ENCODE results near the gene ST3GAL2.
"Not testable (repeated sequence)": the region's sequence is repeated elsewhere in the genome, so short reads cannot be mapped to it uniquely, and the experiment has no call there.

ST3GAL2 gene

DNA sequence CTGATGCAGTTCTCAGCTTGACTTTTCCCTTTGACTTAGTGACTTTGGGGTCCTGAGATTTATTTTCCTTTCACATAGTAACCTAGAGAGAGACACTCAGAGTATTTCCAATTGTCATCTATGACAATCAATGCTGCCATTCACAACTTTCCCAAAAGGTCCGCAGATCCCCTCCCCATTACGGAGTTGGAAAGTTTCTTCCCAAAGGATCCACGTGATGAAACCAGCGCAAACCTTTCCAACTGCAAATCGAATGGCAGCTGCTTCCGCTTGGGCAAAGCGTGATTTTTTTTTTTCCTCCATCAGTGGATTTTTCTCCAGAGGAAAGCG lies 15.0 kb upstream of the ST3GAL2 start:
- H3K27me3 ChIP-seq (ENCODE audit: insufficient read depth, insufficient read length), result no peaks in the 10 kb centered on the region
- peak overlapping the region; percentile 88 for H3K4me3 ChIP-seq (ENCODE audit: insufficient read length, low read depth)
- peak overlapping the region; percentile 96 for H3K9ac ChIP-seq (ENCODE audit: insufficient read length, low read depth)
- TF ChIP-seq SUZ12 (IDR thresholded peaks at IDR 0.05; ENCODE audit: extremely low read depth, insufficient read depth, insufficient read length), result no peak
- no peak for TF ChIP-seq ZNF274 (IDR thresholded peaks at IDR 0.05; ENCODE audit: low read depth, low read length)
- no peak for TF ChIP-seq YY1 (IDR thresholded peaks at IDR 0.05; ENCODE audit: insufficient read depth, insufficient read length)
- H3K36me3 ChIP-seq (ENCODE audit: insufficient read depth, insufficient read length, low read length), result no peaks in the 10 kb centered on the region
- H3K4me1 ChIP-seq (ENCODE audit: insufficient read depth, insufficient read length), result no peaks in the 10 kb centered on the region
- H3K9me3 ChIP-seq (ENCODE audit: insufficient read depth, low read length), result peaks cover 5% of the 10 kb centered on the region; the same call in 1 of the 2 replicates
- no peak for DNase-seq (ENCODE audit: low read depth, low spot score)

DNA sequence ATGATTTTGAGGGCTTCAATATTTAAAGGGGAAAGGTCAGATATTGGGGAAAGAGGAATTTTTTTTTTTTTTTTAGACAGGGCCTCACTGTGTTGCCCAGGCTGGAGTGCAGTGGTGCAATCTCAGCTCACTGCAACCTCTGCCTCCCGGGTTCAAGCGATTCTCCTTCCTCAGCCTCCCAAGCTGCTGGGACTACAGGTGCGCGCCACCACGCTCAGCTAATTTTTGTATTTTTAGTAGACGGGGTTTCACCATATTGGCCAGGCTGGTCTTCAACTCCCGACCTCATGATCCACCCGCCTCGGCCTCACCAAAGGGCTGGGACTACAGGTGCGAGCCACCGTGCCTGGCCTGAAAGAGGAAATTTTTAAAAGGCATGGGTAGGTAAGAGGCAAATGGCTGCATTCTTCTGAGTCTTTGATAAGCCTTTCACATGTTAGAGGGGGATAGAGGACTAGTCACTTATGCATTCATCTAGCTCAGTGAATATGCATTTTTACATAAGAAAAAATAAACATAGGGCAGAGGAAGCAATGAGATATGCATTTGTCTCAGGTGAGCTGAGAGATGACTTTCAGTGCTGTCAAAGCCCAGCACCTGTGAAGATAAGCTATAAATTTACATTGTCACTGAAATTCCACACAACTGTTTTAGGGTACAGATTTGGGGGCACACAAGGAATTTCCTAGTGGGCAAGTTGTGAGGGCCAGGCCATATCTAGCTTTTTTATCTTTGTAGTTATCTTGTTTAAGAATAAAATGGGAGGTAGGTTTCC lies 14.4 kb upstream of the ST3GAL2 start:
- no peak for TF ChIP-seq ZNF274 (IDR thresholded peaks at IDR 0.05; ENCODE audit: low read depth, low read length)
- no peak for TF ChIP-seq YY1 (IDR thresholded peaks at IDR 0.05; ENCODE audit: insufficient read depth, insufficient read length)
- TF ChIP-seq SUZ12 (IDR thresholded peaks at IDR 0.05; ENCODE audit: extremely low read depth, insufficient read depth, insufficient read length), result no peak
- H3K36me3 ChIP-seq (ENCODE audit: insufficient read depth, insufficient read length, low read length), result no peaks in the 10 kb centered on the region
- no peak for DNase-seq (ENCODE audit: low read depth, low spot score)
- H3K4me3 ChIP-seq (ENCODE audit: insufficient read length, low read depth), result peak overlapping the region; percentile 88
- H3K27me3 ChIP-seq (ENCODE audit: insufficient read depth, insufficient read length), result no peaks in the 10 kb centered on the region
- peaks cover 5% of the 10 kb centered on the region; the same call in 1 of the 2 replicates for H3K9me3 ChIP-seq (ENCODE audit: insufficient read depth, low read length)
- H3K4me1 ChIP-seq (ENCODE audit: insufficient read depth, insufficient read length), result no peaks in the 10 kb centered on the region
- H3K9ac ChIP-seq (ENCODE audit: insufficient read length, low read depth), result peak overlapping the region; percentile 96

DNA sequence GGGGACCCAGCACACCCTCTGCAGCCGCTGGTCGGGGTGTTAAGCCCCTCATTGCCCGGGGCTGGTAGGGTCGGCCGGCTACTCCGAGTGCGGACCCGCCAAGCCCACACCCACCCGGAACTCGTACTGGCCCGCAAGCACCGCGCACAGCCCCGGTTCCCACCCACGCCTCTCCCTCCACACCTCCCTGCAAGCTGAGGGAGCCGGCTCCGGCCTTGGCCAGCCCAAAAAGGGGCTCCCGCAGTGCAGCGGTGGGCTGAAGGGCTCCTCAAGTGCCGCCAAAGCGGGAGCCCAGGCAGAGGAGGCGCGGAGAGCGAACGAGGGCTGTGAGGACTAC lies 12.1 kb upstream of the ST3GAL2 start:
- not testable (repeated sequence) for H3K36me3 ChIP-seq (ENCODE audit: insufficient read depth, insufficient read length, low read length); H3K4me3 ChIP-seq (ENCODE audit: insufficient read length, low read depth); H3K9ac ChIP-seq (ENCODE audit: insufficient read length, low read depth); DNase-seq (ENCODE audit: low read depth, low spot score); H3K27me3 ChIP-seq (ENCODE audit: insufficient read depth, insufficient read length); H3K9me3 ChIP-seq (ENCODE audit: insufficient read depth, low read length); H3K4me1 ChIP-seq (ENCODE audit: insufficient read depth, insufficient read length)

DNA sequence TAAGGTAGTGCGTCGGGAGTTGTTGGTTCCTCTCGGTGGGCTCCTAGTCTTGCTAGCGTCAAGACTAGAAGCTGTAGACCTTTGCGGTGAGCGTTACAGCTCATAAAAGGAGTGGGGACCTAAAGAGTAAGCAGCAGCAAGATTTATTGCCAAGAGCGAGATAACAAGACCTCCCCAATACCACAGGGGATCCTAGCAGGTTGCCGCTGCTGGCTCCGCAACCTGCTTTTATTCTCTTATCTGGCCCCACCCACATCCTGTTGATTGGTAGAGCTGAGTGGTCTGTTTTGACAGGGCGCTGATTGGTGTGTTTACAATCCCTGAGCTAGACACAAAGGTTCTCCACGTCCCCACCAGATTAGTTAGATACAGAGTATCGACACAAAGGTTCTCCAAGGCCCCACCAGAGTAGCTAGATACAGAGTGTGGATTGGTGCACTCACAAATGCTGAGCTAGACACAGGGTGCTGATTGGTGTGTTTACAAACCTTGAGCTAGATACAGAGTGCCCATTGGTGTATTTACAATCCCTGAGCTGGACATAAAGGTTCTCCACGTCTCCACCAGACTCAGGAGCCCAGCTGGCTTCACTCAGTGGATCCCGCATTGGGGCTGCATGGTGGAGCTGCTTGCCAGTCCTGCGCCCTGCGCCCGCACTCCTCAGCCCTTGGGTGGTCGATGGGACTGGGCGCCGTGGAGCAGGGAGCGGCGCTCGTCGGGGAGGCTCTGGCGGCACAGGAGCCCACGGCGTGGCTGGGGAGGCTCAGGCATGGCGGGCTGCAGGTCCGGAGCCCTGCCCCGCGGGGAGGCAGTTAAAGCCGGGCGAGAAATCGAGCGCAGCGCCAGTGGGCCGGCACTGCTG lies 11.5 kb upstream of the ST3GAL2 start:
- H3K4me1 ChIP-seq (ENCODE audit: insufficient read depth, insufficient read length); H3K36me3 ChIP-seq (ENCODE audit: insufficient read depth, insufficient read length, low read length); H3K9me3 ChIP-seq (ENCODE audit: insufficient read depth, low read length); H3K9ac ChIP-seq (ENCODE audit: insufficient read length, low read depth); H3K4me3 ChIP-seq (ENCODE audit: insufficient read length, low read depth); H3K27me3 ChIP-seq (ENCODE audit: insufficient read depth, insufficient read length); DNase-seq (ENCODE audit: low read depth, low spot score): not testable (repeated sequence)

DNA sequence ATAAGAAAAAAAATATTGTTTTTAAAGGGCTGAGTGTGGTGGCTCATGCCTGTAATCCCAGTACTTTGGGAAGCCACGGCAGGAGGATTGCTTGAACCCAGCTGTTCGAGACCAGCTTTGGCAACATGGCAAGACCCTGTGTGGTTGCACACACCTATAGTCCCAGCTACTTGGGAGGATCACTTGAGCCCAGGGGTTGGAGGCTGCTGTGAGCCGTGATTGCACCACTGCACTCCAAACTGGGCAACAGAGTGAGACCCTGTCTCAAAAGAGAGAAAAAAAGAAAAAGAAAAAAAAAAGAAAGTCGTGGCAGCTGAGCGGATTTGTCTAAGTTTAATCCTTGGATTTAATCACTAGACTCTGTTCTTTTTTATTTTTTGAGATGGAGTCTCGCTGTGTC lies 9.2 kb upstream of the ST3GAL2 start:
- no peaks in the 10 kb centered on the region for H3K36me3 ChIP-seq (ENCODE audit: insufficient read depth, insufficient read length, low read length)
- TF ChIP-seq ZNF274 (IDR thresholded peaks at IDR 0.05; ENCODE audit: low read depth, low read length) (no peak), YY1 (IDR thresholded peaks at IDR 0.05; ENCODE audit: insufficient read depth, insufficient read length) (no peak), SUZ12 (IDR thresholded peaks at IDR 0.05; ENCODE audit: extremely low read depth, insufficient read depth, insufficient read length) (no peak)
- H3K9ac ChIP-seq (ENCODE audit: insufficient read length, low read depth), result no peak overlapping the region
- peaks cover 5% of the 10 kb centered on the region; the same call in 1 of the 2 replicates for H3K9me3 ChIP-seq (ENCODE audit: insufficient read depth, low read length)
- DNase-seq (ENCODE audit: low read depth, low spot score), result no peak
- no peaks in the 10 kb centered on the region for H3K27me3 ChIP-seq (ENCODE audit: insufficient read depth, insufficient read length)
- no peak overlapping the region for H3K4me3 ChIP-seq (ENCODE audit: insufficient read length, low read depth)
- H3K4me1 ChIP-seq (ENCODE audit: insufficient read depth, insufficient read length), result no peaks in the 10 kb centered on the region

DNA sequence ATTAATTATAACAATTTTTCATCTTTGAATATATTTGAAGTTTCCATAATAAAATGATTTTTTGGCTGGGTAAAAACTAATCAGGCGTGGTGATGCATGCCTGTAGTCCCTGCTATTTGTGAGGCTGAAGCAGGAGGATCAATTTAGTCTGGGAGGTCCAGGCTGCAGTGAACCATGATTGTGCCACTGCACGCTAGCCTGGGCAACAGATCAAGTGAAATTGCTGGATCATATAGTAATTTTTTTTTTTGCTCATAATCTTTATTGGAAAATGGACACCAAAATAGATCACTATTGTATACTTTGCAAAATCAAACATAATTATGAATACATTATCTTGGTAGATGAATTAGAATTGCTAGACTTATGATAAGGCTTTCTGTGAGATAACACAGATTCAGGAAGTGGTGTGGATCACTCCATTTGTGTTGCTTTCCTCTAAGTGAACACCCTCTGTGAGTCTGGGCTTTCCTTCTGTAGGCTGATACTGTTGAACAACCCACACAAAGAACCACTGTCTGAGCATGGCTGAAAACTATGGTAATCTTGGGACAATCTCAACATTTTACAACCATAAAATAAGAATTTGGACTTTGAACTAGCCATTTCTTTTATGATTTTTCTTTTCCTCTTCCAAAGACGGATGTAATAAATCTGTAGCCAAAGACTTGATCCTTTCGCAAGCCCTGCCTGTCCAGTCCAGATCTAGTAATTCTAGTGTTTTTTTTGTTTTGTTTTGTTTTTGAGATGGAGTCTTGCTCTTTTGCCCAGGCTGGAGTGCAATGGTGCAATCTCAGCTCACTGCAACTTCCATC lies 5.6 kb upstream of the ST3GAL2 start:
- H3K27me3 ChIP-seq (ENCODE audit: insufficient read depth, insufficient read length), result no peaks in the 10 kb centered on the region
- TF ChIP-seq SUZ12 (IDR thresholded peaks at IDR 0.05; ENCODE audit: extremely low read depth, insufficient read depth, insufficient read length) (no peak), ZNF274 (IDR thresholded peaks at IDR 0.05; ENCODE audit: low read depth, low read length) (no peak), YY1 (IDR thresholded peaks at IDR 0.05; ENCODE audit: insufficient read depth, insufficient read length) (no peak)
- no peak overlapping the region for H3K4me3 ChIP-seq (ENCODE audit: insufficient read length, low read depth)
- DNase-seq (ENCODE audit: low read depth, low spot score), result no peak
- no peaks in the 10 kb centered on the region for H3K36me3 ChIP-seq (ENCODE audit: insufficient read depth, insufficient read length, low read length)
- H3K9ac ChIP-seq (ENCODE audit: insufficient read length, low read depth), result no peak overlapping the region
- no peaks in the 10 kb centered on the region for H3K4me1 ChIP-seq (ENCODE audit: insufficient read depth, insufficient read length)
- H3K9me3 ChIP-seq (ENCODE audit: insufficient read depth, low read length), result no peaks in the 10 kb centered on the region

DNA sequence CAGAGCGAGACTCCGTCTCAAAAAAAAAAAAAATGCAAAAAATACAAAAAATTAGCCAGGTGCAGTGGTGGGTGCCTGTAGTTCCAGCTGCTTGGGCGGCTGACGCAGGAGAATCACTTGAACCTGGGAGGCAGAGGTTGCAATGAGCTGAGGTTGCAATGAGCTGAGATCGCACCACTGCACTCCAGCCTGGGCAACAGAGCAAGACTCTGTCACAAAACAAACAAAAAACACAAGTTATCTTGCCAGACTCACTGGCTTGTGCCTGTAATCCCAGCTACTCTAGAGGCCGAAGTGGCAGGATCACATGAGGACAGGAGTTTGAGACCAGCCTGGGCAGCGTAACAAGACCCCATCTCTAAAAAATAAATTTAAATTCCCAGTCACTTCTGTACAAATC lies 3.4 kb upstream of the ST3GAL2 start:
- Histone ChIP-seq H3K9ac (ENCODE audit: insufficient read length, low read depth) (no peak overlapping the region), H3K36me3 (ENCODE audit: insufficient read depth, insufficient read length, low read length) (no peaks in the 10 kb centered on the region), H3K4me1 (ENCODE audit: insufficient read depth, insufficient read length) (no peaks in the 10 kb centered on the region), H3K4me3 (ENCODE audit: insufficient read length, low read depth) (no peak overlapping the region), H3K27me3 (ENCODE audit: insufficient read depth, insufficient read length) (no peaks in the 10 kb centered on the region), H3K9me3 (ENCODE audit: insufficient read depth, low read length) (no peaks in the 10 kb centered on the region)
- DNase-seq (ENCODE audit: low read depth, low spot score), result no peak
- no peak for TF ChIP-seq ZNF274 (IDR thresholded peaks at IDR 0.05; ENCODE audit: low read depth, low read length)
- no peak for TF ChIP-seq SUZ12 (IDR thresholded peaks at IDR 0.05; ENCODE audit: extremely low read depth, insufficient read depth, insufficient read length)
- TF ChIP-seq YY1 (IDR thresholded peaks at IDR 0.05; ENCODE audit: insufficient read depth, insufficient read length), result no peak
